K562 (cell line): ENCODE data around the gene IGF2BP3. TPM values are rescaled to one million over a fixed set of nuclear protein-coding genes. Genes with fewer than 3 reads are reported as not detected.

ENCODE experiments used
- ATAC-seq: fragments of 200-7000 bp; cut with Tn5 transposase; 3 replicates; pipeline ENCODE4 v1.9.1; 2020; ENCODE audit warnings: moderate library complexity
- BruUV-seq: library from RNA; stranded (reverse); fragments of 400-500 nt; replicated peaks from 2 replicates; lab custom pipeline; 2021; lab: Mats Ljungman, UMichigan
- CTCF ChIA-PET: fragments of 300-600 bp; formaldehyde crosslinking; extraction: SDS; loops from one replicate; lab custom pipeline; 2021; ENCODE audit warnings: low intra/inter-chr PET ratio; lab: Yijun Ruan, JAX
- POLR2A ChIA-PET: fragments of 300-600, 350-650 bp; sonication (Branson Sonifier 250); formaldehyde crosslinking; extraction: SDS; loops from one replicate; lab custom pipeline; 2021; ENCODE audit warnings: antibody characterized with exemption, inconsistent platforms; lab: Yijun Ruan, JAX
- DNase-seq, 4 experiments: peaks; one replicate each; pipeline versions ENCODE4 v3.0.0 to v3.0.0-alpha.2; 2011 to 2018; ENCODE audit warnings: low spot score in 3 of 4, mixed read lengths in 3 of 4; ENCODE audit errors: extremely low read depth in 1 of 4
- FAIRE-seq: peaks from 2 replicates; lab custom pipeline; 2011; peaks lifted over from hg19 to GRCh38; lab: Jason Lieb, UNC
- H2AFZ ChIP-seq: 2 replicates; pipeline ENCODE4 v1.6.0; 2011; ENCODE audit warnings: low read depth, low read length, control low read depth, inconsistent platforms
- H3K27ac ChIP-seq: fragments of 200-600 bp; 3 replicates; pipeline ENCODE4 v1.8.0; 2011; ENCODE audit warnings: low read depth, mild to moderate bottlenecking, control low read depth, inconsistent platforms, low read length, moderate library complexity, mixed read lengths; ENCODE audit errors: extremely low read depth
- H3K27me3 ChIP-seq, 2 experiments: fragments of 300-600 bp in 1 of 2; 2 replicates in 1 of 2; 3 replicates in 1 of 2; pipeline versions ENCODE4 v1.6.0 to v1.8.0; 2011; ENCODE audit warnings: inconsistent platforms in 2 of 2, low read length in 2 of 2, mild to moderate bottlenecking in 1 of 2, mixed read lengths in 1 of 2, moderate library complexity in 1 of 2; ENCODE audit not compliant: control insufficient read depth in 2 of 2, insufficient read depth in 2 of 2
- H3K36me3 ChIP-seq: fragments of 300-600 bp; 3 replicates; pipeline ENCODE4 v1.8.0; 2011; ENCODE audit warnings: mild to moderate bottlenecking, low read length, inconsistent platforms; ENCODE audit not compliant: control insufficient read depth, insufficient read depth
- H3K4me1 ChIP-seq, 2 experiments: fragments of 200-600 bp in 1 of 2; replicated peaks in 1 of 2; 2 replicates in 1 of 2; 3 replicates in 1 of 2; pipeline versions ENCODE4 v1.5.1 to v1.8.0; 2011; ENCODE audit warnings: inconsistent platforms in 2 of 2, low read length in 2 of 2, mild to moderate bottlenecking in 1 of 2, mixed read lengths in 1 of 2, moderate library complexity in 1 of 2; ENCODE audit not compliant: control insufficient read depth in 2 of 2, insufficient read depth in 2 of 2
- H3K4me2 ChIP-seq: 2 replicates; pipeline ENCODE4 v1.6.1; 2011; ENCODE audit warnings: low read length, control low read depth, inconsistent platforms, mixed read lengths; ENCODE audit not compliant: insufficient read depth
- H3K4me3 ChIP-seq: fragments of 200-600 bp; sonication (generic), shearing (Covaris generic); 2 replicates; pipeline ENCODE4 v1.5.1; 2016; ENCODE audit warnings: control low read depth, inconsistent platforms
- H3K79me2 ChIP-seq: fragments of 200-600 bp; 3 replicates; pipeline ENCODE4 v1.8.0; 2011; ENCODE audit warnings: low read length, inconsistent platforms; ENCODE audit not compliant: control insufficient read depth, insufficient read depth
- H3K9ac ChIP-seq, 2 experiments: 2 replicates each; pipeline versions ENCODE4 v1.6.0 to v1.6.1; 2011; ENCODE audit warnings: low read depth in 2 of 2, low read length in 2 of 2, control low read depth in 1 of 2, inconsistent platforms in 1 of 2, mild to moderate bottlenecking in 1 of 2, mixed read lengths in 1 of 2; ENCODE audit not compliant: insufficient read depth in 1 of 2
- H3K9me1 ChIP-seq: one replicate; pipeline ENCODE4 v1.6.0; 2011; ENCODE audit warnings: inconsistent platforms, mild to moderate bottlenecking, low read length, moderate library complexity; ENCODE audit not compliant: control insufficient read depth, insufficient read depth
- H3K9me3 ChIP-seq: replicated peaks from 2 replicates; pipeline ENCODE4 v1.5.1; 2011; ENCODE audit warnings: low read depth, low read length, inconsistent platforms; ENCODE audit not compliant: control insufficient read depth, insufficient read depth
- H4K20me1 ChIP-seq: replicated peaks from 2 replicates; pipeline ENCODE4 v1.6.1; 2011; ENCODE audit warnings: low read length, inconsistent platforms, mixed read lengths; ENCODE audit not compliant: control insufficient read depth, insufficient read depth
- CXXC5 ChIP-seq: fragments of 250-450 bp; sonication (Bioruptor Pico); IDR thresholded peaks from 2 replicates; pipeline ENCODE4 v1.8.0; 2022; ENCODE audit warnings: inconsistent platforms, mild to moderate bottlenecking, moderate library complexity
- DDX20 ChIP-seq: fragments of 450-650 bp; IDR thresholded peaks from 2 replicates; pipeline ENCODE4 v1.6.1; 2016; ENCODE audit warnings: missing genetic modification characterization, low read depth, mild to moderate bottlenecking, missing compliant biosample characterization, moderate library complexity
- EWSR1 ChIP-seq: fragments of 450-650 bp; IDR thresholded peaks from 2 replicates; pipeline ENCODE4 v1.6.1; 2018; ENCODE audit warnings: borderline replicate concordance, mild to moderate bottlenecking, low read depth, moderate library complexity; ENCODE audit not compliant: partially characterized antibody
- HMG20B ChIP-seq: fragments of 250-450 bp; sonication (Bioruptor Pico); IDR thresholded peaks from 2 replicates; pipeline ENCODE4 v1.5.0; 2021; ENCODE audit warnings: mild to moderate bottlenecking
- MTA3 ChIP-seq: fragments of 450-650 bp; formaldehyde crosslinking; IDR thresholded peaks from 2 replicates; pipeline ENCODE4 v1.6.1; 2017; ENCODE audit warnings: mild to moderate bottlenecking, borderline replicate concordance
- NELFE ChIP-seq: IDR thresholded peaks from 2 replicates; pipeline ENCODE4 v1.6.1; 2011; ENCODE audit warnings: mild to moderate bottlenecking; ENCODE audit not compliant: insufficient read depth, insufficient read length
- PHB ChIP-seq: fragments of 250-450 bp; sonication (Bioruptor Pico); IDR thresholded peaks from 2 replicates; pipeline ENCODE4 v1.5.0; 2021
- POLR2AphosphoS5 ChIP-seq: IDR thresholded peaks from 2 replicates; pipeline ENCODE4 v1.6.1; 2011; ENCODE audit warnings: mild to moderate bottlenecking, low read depth, low read length, moderate library complexity; ENCODE audit not compliant: control insufficient read depth, insufficient read depth
- TEAD1 ChIP-seq, 2 experiments: fragments of 450-650 bp in 1 of 2; sonication (generic) in 1 of 2; formaldehyde crosslinking; IDR thresholded peaks; 2 replicates each; pipeline versions ENCODE4 v1.4.0 to v1.8.0; 2020 to 2022; ENCODE audit warnings: mild to moderate bottlenecking in 2 of 2, missing genetic modification reagents in 1 of 2
- ZNF197 ChIP-seq: fragments of 200-800 bp; sonication (Bioruptor generic); IDR thresholded peaks from 2 replicates; pipeline ENCODE4 v1.6.1; 2016; ENCODE audit warnings: low read depth, missing genetic modification characterization, missing compliant biosample characterization
- ZNF507 ChIP-seq: conservative IDR thresholded peaks from 2 replicates; pipeline ENCODE4 v1.6.1; 2017; ENCODE audit warnings: missing genetic modification characterization, missing compliant biosample characterization
- ZNF778 ChIP-seq: fragments of 450-650 bp; formaldehyde crosslinking; IDR thresholded peaks from 2 replicates; pipeline ENCODE4 v1.4.0; 2020; ENCODE audit warnings: mild to moderate bottlenecking, moderate library complexity
- WGBS: fragments of 100-300 bp; shearing (Covaris generic); methylation state at CpG from one replicate; pipeline ENCODE4 v1.1.6; 2016; ENCODE audit warnings: low coverage, mixed read lengths; ENCODE audit not compliant: insufficient coverage; ENCODE audit errors: missing lambda C conversion rate; 5-methylcytosine and 5-hydroxymethylcytosine counted together
- in situ Hi-C: fragments of 300-500 bp; cut with MboI; formaldehyde crosslinking; loops from 4 replicates; pipeline ENCODE4 v1.15.0; 2018; ENCODE audit warnings: inconsistent platforms, mixed read lengths
- intact Hi-C: fragments of 100-400 bp; cut with micrococcal nuclease; formaldehyde crosslinking; loops from 2 replicates; pipeline ENCODE4 v1.14.2; 2022
- polyA plus RNA-seq, 8 experiments: library from polyadenylated mRNA; depleted of rRNA in 4 of 8; stranded (reverse) in 5 of 8; unstranded in 3 of 8; fragments of >200 nt; fragmentation: Nextera tagmentation in 2 of 8; fragmentation: Illumina TruSeq in 1 of 8; extraction: Ambion mirVana in 2 of 8; extraction: Trizol in 1 of 8; gene quantifications; 2 replicates each; pipeline versions ENCODE4 v1.2.1 to v1.2.3, GENCODE V29; 2011 to 2014; ENCODE audit warnings: inconsistent platforms in 1 of 8, missing spikeins in 1 of 8
- total RNA-seq, 7 experiments: library from RNA; depleted of rRNA in 6 of 7; stranded (reverse); fragments of >200 nt in 6 of 7; fragmentation: Illumina TruSeq in 2 of 7; extraction: Trizol in 2 of 7; gene quantifications; 2 replicates each; pipeline versions ENCODE4 v1.2.1 to v1.2.3, GENCODE V29; 2011 to 2021; ENCODE audit warnings: low replicate concordance in 1 of 7
- TF ChIP-seq, protein P1 (sequence below): sonication (generic); formaldehyde crosslinking; IDR thresholded peaks from 2 replicates; pipeline ENCODE4 v1.8.0; 2022; ENCODE audit warnings: mild to moderate bottlenecking, missing genetic modification reagents, borderline replicate concordance

The IGF2BP3 gene
- total and polyA plus RNA-seq, 9 of the 15 experiments (the other 6 are each of a cell fraction or from before 2014, with no cell fraction given), result 8.4 to 88.1 (median 61.2) TPM

DNA sequence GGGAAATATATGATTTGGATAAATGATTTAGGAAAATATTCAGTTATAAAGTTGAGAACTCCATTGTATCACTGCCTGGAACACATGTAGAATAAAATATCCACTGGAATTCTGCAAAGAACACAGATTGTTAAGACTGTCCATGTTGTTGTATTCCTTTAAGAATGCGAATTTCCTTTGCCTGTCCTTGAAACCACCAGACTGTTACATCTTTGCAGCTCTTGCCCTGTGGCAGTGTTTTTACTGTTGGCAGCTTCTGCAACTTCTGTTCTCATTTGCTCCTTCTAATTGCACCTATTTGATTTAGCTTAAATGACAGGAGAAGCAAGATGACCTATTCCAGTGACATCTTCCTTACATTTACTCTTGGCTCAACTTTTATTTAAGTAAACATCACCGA lies 131.4 kb downstream of the IGF2BP3 start (continued):
- no peak for TF ChIP-seq ZNF197 (CRISPR knock-in tag)
- no peak for TF ChIP-seq HMG20B (CRISPR knock-in tag)
- no peak for TF ChIP-seq TEAD1 (CRISPR knock-in tag; IDR thresholded peaks at IDR 0.05)
- no peak for TF ChIP-seq ZNF778 (CRISPR knock-in tag)
- no peak for TF ChIP-seq DDX20 (tag)
- TF ChIP-seq NELFE, result no peak

DNA sequence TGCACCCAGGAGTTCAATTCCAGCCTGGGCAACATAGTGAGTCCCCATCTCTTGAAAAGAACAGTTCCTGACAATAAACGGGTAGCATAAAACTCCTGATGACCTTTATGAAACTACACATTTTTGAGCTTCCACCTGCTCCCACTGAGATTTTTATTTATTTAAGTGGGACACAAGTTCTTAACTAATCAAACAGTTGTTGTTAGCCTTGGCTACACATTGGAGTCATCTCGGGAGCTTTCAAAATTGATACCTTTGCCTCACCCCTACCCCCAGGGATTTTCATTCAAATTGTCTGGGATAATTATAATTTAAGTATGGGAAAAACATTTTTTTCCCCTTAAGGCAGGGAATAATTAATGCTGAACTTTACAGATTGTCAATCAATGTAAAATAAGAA lies 131.9 kb downstream of the IGF2BP3 start:
- H3K27ac ChIP-seq, result no peak overlapping the region
- no peaks in the 10 kb centered on the region for H3K9me1 ChIP-seq
- no peak overlapping the region for H3K9ac ChIP-seq
- peaks cover 91% of the 10 kb centered on the region for H3K36me3 ChIP-seq
- no peaks in the 10 kb centered on the region for H3K9me3 ChIP-seq
- FAIRE-seq (no peak), DNase-seq (no peak), ATAC-seq (no peak)
- in situ Hi-C loops, result no loop called here
- no peak overlapping the region for H2AFZ ChIP-seq
- H4K20me1 ChIP-seq, result no peaks in the 10 kb centered on the region
- H3K4me3 ChIP-seq, result no peak overlapping the region
- no peaks in the 10 kb centered on the region for H3K27me3 ChIP-seq
- ChIA-PET CTCF (no interaction called here), POLR2A (interaction anchor here (0.7 to 1.0 kb wide), 3 partner anchors 11 to 252 kb away, joined by 3 to 4 read pairs (median 4); no protein-coding TSS in a partner anchor)
- WGBS, result 89% methylated on average over 2 of the region's 2 CpGs
- intact Hi-C loops, result no loop called here
- no TSS peak for BruUV-seq
- H3K79me2 ChIP-seq, result no peaks in the 10 kb centered on the region
- H3K4me1 ChIP-seq, result no peaks in the 10 kb centered on the region
- H3K4me2 ChIP-seq, result no peak overlapping the region
- TF ChIP-seq, protein P1, sequence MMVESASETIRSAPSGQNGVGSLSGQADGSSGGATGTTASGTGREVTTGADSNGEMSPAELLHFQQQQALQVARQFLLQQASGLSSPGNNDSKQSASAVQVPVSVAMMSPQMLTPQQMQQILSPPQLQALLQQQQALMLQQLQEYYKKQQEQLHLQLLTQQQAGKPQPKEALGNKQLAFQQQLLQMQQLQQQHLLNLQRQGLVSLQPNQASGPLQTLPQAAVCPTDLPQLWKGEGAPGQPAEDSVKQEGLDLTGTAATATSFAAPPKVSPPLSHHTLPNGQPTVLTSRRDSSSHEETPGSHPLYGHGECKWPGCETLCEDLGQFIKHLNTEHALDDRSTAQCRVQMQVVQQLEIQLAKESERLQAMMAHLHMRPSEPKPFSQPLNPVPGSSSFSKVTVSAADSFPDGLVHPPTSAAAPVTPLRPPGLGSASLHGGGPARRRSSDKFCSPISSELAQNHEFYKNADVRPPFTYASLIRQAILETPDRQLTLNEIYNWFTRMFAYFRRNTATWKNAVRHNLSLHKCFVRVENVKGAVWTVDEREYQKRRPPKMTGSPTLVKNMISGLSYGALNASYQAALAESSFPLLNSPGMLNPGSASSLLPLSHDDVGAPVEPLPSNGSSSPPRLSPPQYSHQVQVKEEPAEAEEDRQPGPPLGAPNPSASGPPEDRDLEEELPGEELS (CRISPR knock-in tag), result no peak
- TF ChIP-seq ZNF507 (tag) (no peak), PHB (CRISPR knock-in tag) (no peak), CXXC5 (CRISPR knock-in tag) (no peak), POLR2AphosphoS5 (no peak), EWSR1 (no peak), MTA3 (no peak)
